Liver (tissue), 9 donors: ENCODE results near the gene OSTN. TPM values are rescaled to one million over a fixed set of nuclear protein-coding genes. Genes with fewer than 3 reads are reported as not detected.

Experiments used
- DNase-seq: peaks from one replicate; pipeline ENCODE4 v3.0.0-alpha.2; 2017; ENCODE audit warnings: low spot score
- H3K27ac ChIP-seq, 2 donors: one replicate each; pipeline ENCODE4 v1.7.0; 2013; ENCODE audit warnings: inconsistent platforms in 2 of 2, low read length in 2 of 2, control low read depth in 1 of 2, low read depth in 1 of 2, mild to moderate bottlenecking in 1 of 2
- H3K27me3 ChIP-seq, 4 donors: one replicate each; pipeline versions ENCODE4 v1.6.1 to v1.7.0; 2013; ENCODE audit warnings: low read length in 3 of 4, inconsistent platforms in 1 of 4, mild to moderate bottlenecking in 1 of 4, moderate library complexity in 1 of 4; ENCODE audit not compliant: control insufficient read depth in 4 of 4, insufficient read depth in 4 of 4
- H3K36me3 ChIP-seq, 4 donors: one replicate each; pipeline versions ENCODE4 v1.6.1 to v1.7.0; 2013; ENCODE audit warnings: low read length in 3 of 4, mild to moderate bottlenecking in 3 of 4, low read depth in 1 of 4, moderate library complexity in 1 of 4; ENCODE audit not compliant: control insufficient read depth in 4 of 4, insufficient read depth in 3 of 4
- H3K4me1 ChIP-seq, 4 donors: one replicate each; pipeline versions ENCODE4 v1.6.1 to v1.7.0; 2013; ENCODE audit warnings: low read length in 3 of 4, mild to moderate bottlenecking in 3 of 4, moderate library complexity in 1 of 4; ENCODE audit not compliant: control insufficient read depth in 4 of 4, insufficient read depth in 4 of 4
- H3K4me3 ChIP-seq, 3 donors: one replicate each; pipeline versions ENCODE4 v1.6.1 to v1.7.0; 2013; ENCODE audit warnings: low read length in 3 of 3, control low read depth in 1 of 3, low read depth in 1 of 3, mild to moderate bottlenecking in 1 of 3
- H3K9ac ChIP-seq, 2 donors: one replicate each; pipeline ENCODE4 v1.7.0; 2013; ENCODE audit warnings: low read length in 2 of 2, mild to moderate bottlenecking in 2 of 2, moderate library complexity in 2 of 2, control low read depth in 1 of 2, low read depth in 1 of 2
- H3K9me3 ChIP-seq, 4 donors: one replicate each; pipeline versions ENCODE4 v1.6.1 to v1.7.0; 2013; ENCODE audit warnings: low read length in 3 of 4; ENCODE audit not compliant: control insufficient read depth in 4 of 4
- ATF3 ChIP-seq: IDR thresholded peaks from 2 replicates; pipeline ENCODE4 v1.6.1; 2016; ENCODE audit warnings: antibody characterized with exemption
- CTCF ChIP-seq: fragments of 150-350 bp; IDR thresholded peaks from 2 replicates; pipeline ENCODE4 v1.5.1; 2017; ENCODE audit warnings: improper control_type of control experiment, low read depth, low read length; ENCODE audit not compliant: missing input control
- EGR1 ChIP-seq, 2 donors: IDR thresholded peaks; 2 replicates each; pipeline ENCODE4 v1.6.1; 2016 to 2018; ENCODE audit warnings: antibody characterized with exemption in 2 of 2, low read depth in 2 of 2
- FOXA2 ChIP-seq: IDR thresholded peaks from 2 replicates; pipeline ENCODE4 v1.6.1; 2016; ENCODE audit warnings: antibody characterized with exemption
- GABPA ChIP-seq, 2 donors: IDR thresholded peaks in 1 of 2; conservative IDR thresholded peaks in 1 of 2; 2 replicates each; pipeline ENCODE4 v1.6.1; 2016; ENCODE audit warnings: antibody characterized with exemption in 2 of 2, mild to moderate bottlenecking in 1 of 2, moderate library complexity in 1 of 2
- HNF4A ChIP-seq, 2 donors: conservative IDR thresholded peaks; 2 replicates each; pipeline ENCODE4 v1.6.1; 2016; ENCODE audit warnings: antibody characterized with exemption in 2 of 2, mild to moderate bottlenecking in 2 of 2
- HNF4G ChIP-seq: IDR thresholded peaks from 2 replicates; pipeline ENCODE4 v1.6.1; 2016; ENCODE audit warnings: antibody characterized with exemption
- JUND ChIP-seq, 2 donors: IDR thresholded peaks; 2 replicates each; pipeline ENCODE4 v1.6.1; 2016; ENCODE audit warnings: antibody characterized with exemption in 2 of 2
- MAX ChIP-seq: IDR thresholded peaks from 2 replicates; pipeline ENCODE4 v1.6.1; 2016; ENCODE audit warnings: antibody characterized with exemption
- NR2F2 ChIP-seq: IDR thresholded peaks from 2 replicates; pipeline ENCODE4 v1.6.1; 2016; ENCODE audit warnings: antibody characterized with exemption
- RAD21 ChIP-seq, 2 donors: IDR thresholded peaks; 2 replicates each; pipeline ENCODE4 v1.6.1; 2016; ENCODE audit warnings: antibody characterized with exemption in 2 of 2, mild to moderate bottlenecking in 2 of 2
- REST ChIP-seq: IDR thresholded peaks from 2 replicates; pipeline ENCODE4 v1.6.1; 2016; ENCODE audit warnings: antibody characterized with exemption, mild to moderate bottlenecking
- RXRA ChIP-seq, 2 donors: IDR thresholded peaks; 2 replicates each; pipeline ENCODE4 v1.6.1; 2017 to 2018; ENCODE audit warnings: antibody characterized with exemption in 2 of 2, mild to moderate bottlenecking in 1 of 2
- SP1 ChIP-seq: IDR thresholded peaks from 2 replicates; pipeline ENCODE4 v1.6.1; 2018; ENCODE audit warnings: antibody characterized with exemption, mild to moderate bottlenecking
- TAF1 ChIP-seq: conservative IDR thresholded peaks from 2 replicates; pipeline ENCODE4 v1.6.1; 2016; ENCODE audit warnings: antibody characterized with exemption, mild to moderate bottlenecking
- WGBS: extraction: QIAGEN DNeasy Blood & Tissue Kit; methylation state at CpG from one replicate; pipeline ENCODE4 v1.1.7; 2013; 5-methylcytosine and 5-hydroxymethylcytosine counted together
- polyA plus RNA-seq, 2 donors: library from polyadenylated mRNA; stranded (reverse) in 1 of 2; unstranded in 1 of 2; fragments of 200-250 nt in 1 of 2; fragments of >200 nt in 1 of 2; fragmentation: Nextera tagmentation in 1 of 2; extraction: Ambion mirVana in 1 of 2; gene quantifications; one replicate each; pipeline versions ENCODE4 v1.2.1 to v1.2.3, GENCODE V29; 2013 to 2015
- total RNA-seq, 2 donors: library from RNA; depleted of rRNA; stranded (reverse); fragments of >200 nt; gene quantifications; one replicate each; pipeline ENCODE4 v1.2.3, GENCODE V29; 2014
- donor health status: healthy.
- donor health status: healthy.
- donor health status: healthy.
- donor health status: healthy.
- donor health status: healthy.

Gene OSTN
- total and polyA plus RNA-seq, 4 donors = not detected

GRCh38 chr3:191282251-191283185 lies 83.5 kb downstream of the OSTN start:
- TF ChIP-seq GABPA (IDR thresholded peaks at IDR 0.05 in 1 of 2, conservative IDR thresholded peaks at IDR 0.05 in 1 of 2) = no peak
- TF ChIP-seq RXRA (IDR thresholded peaks at IDR 0.05) = no peak
- no peak for TF ChIP-seq CTCF
- no peak for TF ChIP-seq REST
- no peak for TF ChIP-seq JUND (IDR thresholded peaks at IDR 0.05)
- TF ChIP-seq MAX = no peak
- no peak for TF ChIP-seq HNF4G
- no peak for TF ChIP-seq TAF1
- WGBS = 66% methylated on average over 4 of the region's 4 CpGs
- peaks cover 0 to 7% (median 6%) of the 10 kb centered on the region in 4 donors for H3K4me1 ChIP-seq
- no peak overlapping the region for H3K27ac ChIP-seq
- H3K9me3 ChIP-seq = no peaks in the 10 kb centered on the region
- H3K9ac ChIP-seq = no peak overlapping the region
- H3K27me3 ChIP-seq = no peaks in the 10 kb centered on the region
- H3K36me3 ChIP-seq = no peaks in the 10 kb centered on the region
- no peak for DNase-seq
- no peak overlapping the region for H3K4me3 ChIP-seq

- Histone ChIP-seq H3K27ac (no peak overlapping the region), H3K9ac (no peak overlapping the region), H3K36me3 (no peaks in the 10 kb centered on the region), H3K27me3 (no peaks in the 10 kb centered on the region), H3K9me3 (no peaks in the 10 kb centered on the region), H3K4me3 (no peak overlapping the region), H3K4me1 (peaks cover 0 to 7% (median 6%) of the 10 kb centered on the region in 4 donors)
- DNase-seq = no peak
- 93% methylated on average over 2 of the region's 2 CpGs for WGBS
- TF ChIP-seq HNF4G (no peak), HNF4A (conservative IDR thresholded peaks at IDR 0.05) (no peak), REST (no peak), RAD21 (IDR thresholded peaks at IDR 0.05) (no peak), CTCF (no peak), ATF3 (no peak), RXRA (IDR thresholded peaks at IDR 0.05) (no peak), SP1 (no peak), JUND (IDR thresholded peaks at IDR 0.05) (no peak), FOXA2 (no peak), NR2F2 (no peak), EGR1 (IDR thresholded peaks at IDR 0.05; ENCODE audit: low read depth in 2 of 2) (no peak), MAX (no peak)
These were observed 84.4 kb downstream of the OSTN start for GRCh38 chr3:191283400-191283799.
